ENCODE measurements around the gene DCTN3. TPM values are rescaled to one million over a fixed set of nuclear protein-coding genes. Genes with fewer than 3 reads are reported as not detected.

DCTN3 gene
- total and polyA plus RNA-seq, 12 donors: 30.5 to 143 (median 127) TPM

DNA sequence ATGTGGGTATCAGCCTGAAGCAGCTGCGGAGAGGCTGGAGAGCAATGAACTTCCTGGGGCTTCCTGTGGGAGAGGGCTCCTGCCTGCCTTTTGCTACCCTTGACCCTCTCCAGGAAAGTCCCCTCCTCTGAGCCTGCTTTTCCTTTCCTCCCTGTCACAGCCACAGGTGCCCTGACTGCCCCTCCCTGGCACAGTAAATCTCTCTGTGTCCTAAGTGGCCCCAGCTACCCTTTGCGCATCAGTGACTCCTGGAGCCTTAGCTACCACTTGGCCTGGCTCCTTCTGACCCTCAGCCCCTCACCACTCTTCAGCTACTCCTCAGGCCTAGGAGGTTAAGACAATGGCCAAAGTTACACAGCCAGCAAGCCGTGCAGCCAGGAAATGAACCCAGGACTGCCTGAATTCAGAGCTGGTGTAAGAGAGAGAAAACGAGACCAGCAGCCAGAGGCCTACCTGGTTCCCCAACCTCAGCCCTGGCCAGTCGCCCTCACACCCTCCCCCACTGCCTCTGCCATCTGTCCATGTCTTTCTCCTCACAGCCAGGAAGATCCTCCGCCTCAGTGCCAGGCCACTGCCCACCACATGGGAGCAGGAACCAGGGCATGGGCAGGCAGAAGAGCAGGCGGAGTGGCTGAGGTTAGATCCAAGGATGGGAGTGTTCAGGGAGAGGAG lies 49.4 kb downstream of the DCTN3 start:
- intact Hi-C loops (cut with DNase I): no loop called here

GRCh38 chr9:34570376-34570775 lies 49.9 kb downstream of the DCTN3 start:
- WGBS, 2 donors: 46 to 51% methylated on average over 11 of the region's 11 CpGs
- no peak overlapping the region for H3K27ac ChIP-seq

More for the DNA sequence above, 49.4 kb downstream of the DCTN3 start:
- Histone ChIP-seq H3K4me3 (no peak overlapping the region), H3K36me3 (no peaks in the 10 kb centered on the region), H3K27ac (no peak overlapping the region), H3K27me3 (peaks cover 0 to 18% (median 6%) of the 10 kb centered on the region in 7 donors), H3K4me1 (peaks cover 0 to 7% (median 0%) of the 10 kb centered on the region in 9 donors), H3K9me3 (no peaks in the 10 kb centered on the region)
- ATAC-seq (peak in 2 of 8 donors; percentile 13), DNase-seq (peak in 1 of 2 donors; percentile 2)
- TF ChIP-seq, protein P1, sequence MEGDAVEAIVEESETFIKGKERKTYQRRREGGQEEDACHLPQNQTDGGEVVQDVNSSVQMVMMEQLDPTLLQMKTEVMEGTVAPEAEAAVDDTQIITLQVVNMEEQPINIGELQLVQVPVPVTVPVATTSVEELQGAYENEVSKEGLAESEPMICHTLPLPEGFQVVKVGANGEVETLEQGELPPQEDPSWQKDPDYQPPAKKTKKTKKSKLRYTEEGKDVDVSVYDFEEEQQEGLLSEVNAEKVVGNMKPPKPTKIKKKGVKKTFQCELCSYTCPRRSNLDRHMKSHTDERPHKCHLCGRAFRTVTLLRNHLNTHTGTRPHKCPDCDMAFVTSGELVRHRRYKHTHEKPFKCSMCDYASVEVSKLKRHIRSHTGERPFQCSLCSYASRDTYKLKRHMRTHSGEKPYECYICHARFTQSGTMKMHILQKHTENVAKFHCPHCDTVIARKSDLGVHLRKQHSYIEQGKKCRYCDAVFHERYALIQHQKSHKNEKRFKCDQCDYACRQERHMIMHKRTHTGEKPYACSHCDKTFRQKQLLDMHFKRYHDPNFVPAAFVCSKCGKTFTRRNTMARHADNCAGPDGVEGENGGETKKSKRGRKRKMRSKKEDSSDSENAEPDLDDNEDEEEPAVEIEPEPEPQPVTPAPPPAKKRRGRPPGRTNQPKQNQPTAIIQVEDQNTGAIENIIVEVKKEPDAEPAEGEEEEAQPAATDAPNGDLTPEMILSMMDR (IDR thresholded peaks at IDR 0.05): no peak
- WGBS, 2 donors: 84 to 87% methylated on average over 7 of the region's 7 CpGs

DNA sequence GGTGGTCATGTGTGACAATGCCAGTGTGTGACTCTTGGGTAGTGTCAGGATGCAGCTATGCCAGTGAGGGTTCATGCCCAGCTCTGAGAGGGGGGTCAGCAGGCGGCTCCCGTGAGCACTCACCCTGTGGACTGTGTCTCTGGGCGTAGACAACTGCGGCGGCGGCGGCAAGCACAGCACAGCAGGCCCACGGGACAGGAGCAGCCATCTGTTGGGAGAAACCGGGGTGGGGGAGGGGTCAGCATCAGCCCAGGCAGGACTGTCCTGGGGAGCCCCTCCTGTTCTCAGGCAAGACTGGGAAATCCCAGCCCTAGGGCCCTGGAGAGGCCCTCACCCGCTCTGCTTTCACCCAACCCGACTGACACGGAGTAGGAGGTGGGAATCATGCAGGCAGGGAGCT lies 51.5 kb downstream of the DCTN3 start:
- DNase-seq (peak in 1 of 2 donors; percentile 8), ATAC-seq (no peak)
- no peak overlapping the region for H3K27ac ChIP-seq
- H3K4me1 ChIP-seq: peaks cover 0 to 7% (median 0%) of the 10 kb centered on the region in 9 donors
- 70 to 74% methylated on average over 12 of the region's 12 CpGs for WGBS, 2 donors
- no peak overlapping the region for H3K4me3 ChIP-seq
- H3K36me3 ChIP-seq: no peaks in the 10 kb centered on the region
- TF ChIP-seq, protein P1 (IDR thresholded peaks at IDR 0.05): no peak
- no peaks in the 10 kb centered on the region for H3K9me3 ChIP-seq
- intact Hi-C loops (cut with DNase I): no loop called here
- H3K27me3 ChIP-seq: peaks cover 0 to 13% (median 6%) of the 10 kb centered on the region in 7 donors

More at GRCh38 chr9:34570376-34570775, 49.9 kb downstream of the DCTN3 start:
- intact Hi-C loops (cut with DNase I): no loop called here
- H3K9me3 ChIP-seq: no peaks in the 10 kb centered on the region
- no peaks in the 10 kb centered on the region for H3K36me3 ChIP-seq
- no peak overlapping the region for H3K4me3 ChIP-seq
- DNase-seq (no peak), ATAC-seq (peak in 2 of 8 donors; percentile 25 to 36)
- TF ChIP-seq, protein P1 (IDR thresholded peaks at IDR 0.05): no peak
- peaks cover 0 to 20% (median 6%) of the 10 kb centered on the region in 7 donors for H3K27me3 ChIP-seq
- peaks cover 0 to 7% (median 0%) of the 10 kb centered on the region in 9 donors for H3K4me1 ChIP-seq

DNA sequence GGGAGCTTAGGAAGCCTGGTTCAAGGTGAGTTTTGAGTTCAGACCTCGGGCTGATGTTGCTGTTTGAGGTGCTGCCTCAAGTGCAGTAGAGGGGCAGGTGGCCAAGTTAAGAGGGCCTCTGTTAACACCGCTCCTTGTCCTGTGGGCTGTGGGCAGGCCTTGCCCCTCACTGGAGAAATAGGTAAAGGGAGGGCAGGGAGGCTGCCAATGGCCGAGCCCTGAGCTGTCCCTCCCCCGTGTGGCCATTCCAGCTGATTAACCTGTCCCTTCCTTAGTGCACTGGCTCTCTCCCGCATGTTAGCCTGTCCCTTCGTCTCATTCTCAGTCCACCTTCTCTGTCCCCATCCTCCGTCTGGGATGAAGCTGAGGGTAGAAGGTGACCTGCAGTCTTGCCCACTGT lies 52.2 kb downstream of the DCTN3 start:
- Histone ChIP-seq H3K9me3 (no peaks in the 10 kb centered on the region), H3K4me1 (peaks cover 0 to 7% (median 0%) of the 10 kb centered on the region in 9 donors), H3K36me3 (no peaks in the 10 kb centered on the region), H3K27ac (no peak overlapping the region), H3K4me3 (no peak overlapping the region), H3K27me3 (peaks cover 0 to 13% (median 6%) of the 10 kb centered on the region in 7 donors)
- intact Hi-C loops (cut with DNase I): no loop called here
- DNase-seq (peak in 1 of 2 donors; percentile 2), ATAC-seq (no peak)
- TF ChIP-seq, protein P1 (IDR thresholded peaks at IDR 0.05): no peak
- 71 to 74% methylated on average over 7 of the region's 7 CpGs for WGBS, 2 donors

All from heart right ventricle (tissue), 16 donors.